ENCODE measurements around the gene DPF1. TPM values are rescaled to one million over a fixed set of nuclear protein-coding genes. Genes with fewer than 3 reads are reported as not detected.
A peak's percentile ranks its signal among the peaks of the same experiment; 100 is the strongest.

Gene DPF1
- total and polyA plus RNA-seq, 2 experiments from 2014 or later = 1.2 to 2.7 TPM

DNA sequence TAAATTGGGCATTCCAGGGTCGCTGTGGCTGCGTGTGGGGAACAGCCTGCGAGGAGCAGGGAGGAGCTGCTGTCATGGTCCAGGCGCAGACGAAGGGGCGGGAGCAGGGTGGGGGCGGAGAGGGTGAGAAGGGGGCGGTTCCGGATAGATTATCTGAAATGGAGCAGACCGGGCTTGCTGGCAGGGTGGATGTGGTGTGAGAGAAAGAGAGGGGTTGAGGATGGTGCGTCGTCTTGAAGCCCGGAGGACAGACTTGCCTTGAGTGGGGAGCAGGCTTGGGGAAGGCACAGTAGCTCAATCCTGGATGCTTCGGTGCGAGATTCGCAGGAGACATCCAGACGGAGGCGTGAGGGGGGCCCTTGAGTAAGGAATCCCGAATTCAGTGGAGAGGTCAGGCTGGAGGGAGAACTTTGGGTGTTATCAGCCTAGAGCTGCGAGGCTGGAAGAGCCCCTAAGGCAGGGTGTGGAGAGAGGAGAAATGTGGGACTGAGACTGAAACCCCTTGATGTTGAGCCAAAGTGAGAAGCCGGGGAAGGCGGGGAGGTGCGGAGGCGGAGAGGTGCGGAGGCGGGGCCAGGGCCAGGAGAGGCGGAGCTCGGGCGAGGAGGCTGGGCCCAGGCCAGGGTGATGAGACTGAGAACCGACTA, 40.6 kb downstream of the DPF1 start:
- Histone ChIP-seq H3K9me2 (replicated peaks; ENCODE audit: insufficient read depth) (no peaks in the 10 kb centered on the region), H3K9me3 (ENCODE audit: low read depth) (peaks cover 8% of the 10 kb centered on the region), H3K27me3 (no peaks in the 10 kb centered on the region), H3K27ac (no peak overlapping the region), H3K4me2 (peak overlapping the region; percentile 75), H3K4me3 (no peak overlapping the region), H4K20me1 (ENCODE audit: insufficient read depth, poor library complexity, severe bottlenecking) (no peaks in the 10 kb centered on the region), H3K79me2 (no peaks in the 10 kb centered on the region), H3K36me3 (replicated peaks; ENCODE audit: insufficient read depth, low read depth) (peaks cover 4% of the 10 kb centered on the region), H3K4me1 (ENCODE audit: insufficient read depth) (peaks cover 3% of the 10 kb centered on the region), H2AFZ (no peak overlapping the region)
- TF ChIP-seq EZH2phosphoT487 (IDR thresholded peaks at IDR 0.05; ENCODE audit: low read depth, severe bottlenecking, unreplicated experiment) (no peak), EZH2 (IDR thresholded peaks at IDR 0.05; ENCODE audit: borderline replicate concordance) (no peak)
- TF ChIP-seq, protein P1, sequence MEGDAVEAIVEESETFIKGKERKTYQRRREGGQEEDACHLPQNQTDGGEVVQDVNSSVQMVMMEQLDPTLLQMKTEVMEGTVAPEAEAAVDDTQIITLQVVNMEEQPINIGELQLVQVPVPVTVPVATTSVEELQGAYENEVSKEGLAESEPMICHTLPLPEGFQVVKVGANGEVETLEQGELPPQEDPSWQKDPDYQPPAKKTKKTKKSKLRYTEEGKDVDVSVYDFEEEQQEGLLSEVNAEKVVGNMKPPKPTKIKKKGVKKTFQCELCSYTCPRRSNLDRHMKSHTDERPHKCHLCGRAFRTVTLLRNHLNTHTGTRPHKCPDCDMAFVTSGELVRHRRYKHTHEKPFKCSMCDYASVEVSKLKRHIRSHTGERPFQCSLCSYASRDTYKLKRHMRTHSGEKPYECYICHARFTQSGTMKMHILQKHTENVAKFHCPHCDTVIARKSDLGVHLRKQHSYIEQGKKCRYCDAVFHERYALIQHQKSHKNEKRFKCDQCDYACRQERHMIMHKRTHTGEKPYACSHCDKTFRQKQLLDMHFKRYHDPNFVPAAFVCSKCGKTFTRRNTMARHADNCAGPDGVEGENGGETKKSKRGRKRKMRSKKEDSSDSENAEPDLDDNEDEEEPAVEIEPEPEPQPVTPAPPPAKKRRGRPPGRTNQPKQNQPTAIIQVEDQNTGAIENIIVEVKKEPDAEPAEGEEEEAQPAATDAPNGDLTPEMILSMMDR (IDR thresholded peaks at IDR 0.05; ENCODE audit: poor library complexity) = no peak
- 22% methylated on average over 21 of the region's 30 CpGs for WGBS (ENCODE audit: low lambda C conversion rate, missing lambda C conversion rate)
- no peak for DNase-seq (ENCODE audit: low spot score)

DNA sequence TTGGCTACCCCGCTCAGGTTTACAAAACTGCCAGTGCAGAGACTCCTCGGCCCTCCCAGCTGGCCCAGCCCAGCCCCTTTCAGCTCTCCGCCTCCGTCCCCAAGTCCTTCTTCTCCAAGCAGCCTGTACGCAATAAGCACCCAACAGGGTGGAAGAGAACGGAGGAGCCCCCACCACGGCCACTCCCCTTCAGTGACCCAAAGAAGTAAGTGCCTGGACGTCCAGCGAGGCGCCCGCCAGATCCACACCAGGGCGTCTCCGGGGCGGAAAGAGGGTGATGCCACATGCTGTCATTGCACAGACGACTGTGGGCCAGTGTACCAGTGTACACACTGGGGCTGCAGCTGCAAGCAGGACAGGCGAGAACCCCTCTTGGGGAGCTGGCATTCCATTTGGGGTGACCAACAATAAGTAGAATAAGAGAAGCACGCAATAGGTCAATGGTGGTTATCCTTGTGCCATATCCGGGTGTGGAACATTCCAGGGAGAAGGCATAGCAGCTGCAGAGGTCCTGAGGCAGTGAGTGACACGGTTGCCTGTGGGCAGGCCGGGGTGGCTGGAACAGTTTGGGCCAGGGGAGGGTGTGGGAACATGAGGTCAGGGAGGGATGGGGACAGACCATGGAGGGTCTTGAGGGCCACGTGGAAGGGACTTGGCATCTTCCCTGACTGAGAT, 41.3 kb downstream of the DPF1 start:
- H2AFZ ChIP-seq = no peak overlapping the region
- H3K79me2 ChIP-seq = no peaks in the 10 kb centered on the region
- 86% methylated on average over 19 of the region's 21 CpGs for WGBS (ENCODE audit: low lambda C conversion rate, missing lambda C conversion rate)
- H4K20me1 ChIP-seq (ENCODE audit: insufficient read depth, poor library complexity, severe bottlenecking) = no peaks in the 10 kb centered on the region
- H3K9me3 ChIP-seq (ENCODE audit: low read depth) = peaks cover 8% of the 10 kb centered on the region
- no peak for TF ChIP-seq EZH2 (IDR thresholded peaks at IDR 0.05; ENCODE audit: borderline replicate concordance)
- TF ChIP-seq, protein P1 (IDR thresholded peaks at IDR 0.05; ENCODE audit: poor library complexity) = no peak
- TF ChIP-seq EZH2phosphoT487 (IDR thresholded peaks at IDR 0.05; ENCODE audit: low read depth, severe bottlenecking, unreplicated experiment) = no peak
- no peak overlapping the region for H3K27ac ChIP-seq
- peaks cover 4% of the 10 kb centered on the region for H3K36me3 ChIP-seq (replicated peaks; ENCODE audit: insufficient read depth, low read depth)
- no peaks in the 10 kb centered on the region for H3K27me3 ChIP-seq
- H3K4me1 ChIP-seq (ENCODE audit: insufficient read depth) = peaks cover 3% of the 10 kb centered on the region
- no peak overlapping the region for H3K4me3 ChIP-seq
- H3K9me2 ChIP-seq (replicated peaks; ENCODE audit: insufficient read depth) = no peaks in the 10 kb centered on the region
- H3K4me2 ChIP-seq = no peak overlapping the region
- DNase-seq (ENCODE audit: low spot score) = no peak

DNA sequence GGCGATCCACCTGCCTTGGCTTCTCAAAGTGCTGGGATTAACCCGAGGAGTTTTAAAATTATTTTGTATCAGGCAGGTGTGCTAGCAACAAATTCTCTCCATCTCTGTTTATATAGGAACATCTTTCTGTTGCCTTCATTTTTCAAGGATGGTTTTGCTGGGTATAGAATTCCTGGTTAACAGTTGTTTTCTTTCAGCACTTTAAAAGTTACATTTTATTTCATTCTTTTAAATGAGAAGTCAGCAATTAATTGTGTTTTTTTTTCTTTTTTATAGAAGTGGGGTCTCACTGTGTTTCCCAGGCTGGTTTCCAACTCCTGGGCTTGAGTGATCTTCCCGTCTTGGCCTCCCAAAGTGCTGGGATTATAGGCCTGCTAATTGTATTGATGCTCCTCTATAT, 44.0 kb downstream of the DPF1 start:
- H3K9me2 ChIP-seq (replicated peaks; ENCODE audit: insufficient read depth) = no peaks in the 10 kb centered on the region
- no peaks in the 10 kb centered on the region for H3K27me3 ChIP-seq
- TF ChIP-seq EZH2phosphoT487 (IDR thresholded peaks at IDR 0.05; ENCODE audit: low read depth, severe bottlenecking, unreplicated experiment) = no peak
- TF ChIP-seq EZH2 (IDR thresholded peaks at IDR 0.05; ENCODE audit: borderline replicate concordance) = no peak
- TF ChIP-seq, protein P1 (IDR thresholded peaks at IDR 0.05; ENCODE audit: poor library complexity) = no peak
- H3K36me3 ChIP-seq (replicated peaks; ENCODE audit: insufficient read depth, low read depth) = peaks cover 4% of the 10 kb centered on the region
- H4K20me1 ChIP-seq (ENCODE audit: insufficient read depth, poor library complexity, severe bottlenecking) = no peaks in the 10 kb centered on the region
- no peak overlapping the region for H3K4me2 ChIP-seq
- H3K9me3 ChIP-seq (ENCODE audit: low read depth) = peaks cover 8% of the 10 kb centered on the region
- no peak overlapping the region for H3K27ac ChIP-seq
- peaks cover 3% of the 10 kb centered on the region for H3K4me1 ChIP-seq (ENCODE audit: insufficient read depth)
- WGBS (ENCODE audit: low lambda C conversion rate, missing lambda C conversion rate) = 97% methylated on average over 3 of the region's 3 CpGs
- H2AFZ ChIP-seq = no peak overlapping the region
- no peak for DNase-seq (ENCODE audit: low spot score)
- H3K79me2 ChIP-seq = no peaks in the 10 kb centered on the region
- no peak overlapping the region for H3K4me3 ChIP-seq
